HL-60 (cell line): ENCODE results near the gene HDAC1.

Source experiments
- DNase-seq, 2 experiments: peaks; one replicate each; pipeline ENCODE4 v3.0.0-alpha.2; 2010 to 2020; ENCODE audit warnings: low read depth in 1 of 2, low spot score in 1 of 2
- H3K27ac ChIP-seq: fragments of 250-450 bp; sonication (Bioruptor Pico); replicated peaks from 2 replicates; pipeline ENCODE4 v1.5.1; 2020; ENCODE audit warnings: mild to moderate bottlenecking, moderate library complexity
- H3K27me3 ChIP-seq: fragments of 250-450 bp; sonication (Bioruptor Pico); 2 replicates; pipeline ENCODE4 v1.5.1; 2021; ENCODE audit warnings: mild to moderate bottlenecking, moderate library complexity; ENCODE audit not compliant: insufficient read depth, poor library complexity, severe bottlenecking
- H3K4me3 ChIP-seq: replicated peaks from 2 replicates; pipeline ENCODE4 v1.5.1; 2011; ENCODE audit warnings: mild to moderate bottlenecking, control low read depth, low read length; ENCODE audit not compliant: insufficient read depth
- GABPA ChIP-seq: IDR thresholded peaks from 2 replicates; pipeline ENCODE4 v1.6.1; 2012; ENCODE audit warnings: low read depth
- POLR2AphosphoS5 ChIP-seq: IDR thresholded peaks from 2 replicates; pipeline ENCODE4 v1.6.1; 2012; ENCODE audit warnings: low read depth
- SPI1 ChIP-seq: IDR thresholded peaks from 2 replicates; pipeline ENCODE4 v1.6.1; 2012; ENCODE audit warnings: low read depth, mild to moderate bottlenecking, borderline replicate concordance
- TF ChIP-seq, protein P1 (sequence below): IDR thresholded peaks from one replicate; pipeline ENCODE4 v1.5.1; 2011; ENCODE audit warnings: low read length, control low read depth, inconsistent platforms; ENCODE audit not compliant: insufficient read depth
- TF ChIP-seq, protein P2 (sequence below): IDR thresholded peaks from 2 replicates; pipeline ENCODE4 v1.6.1; 2012; ENCODE audit warnings: low read depth; ENCODE audit not compliant: insufficient replicate concordance

Gene HDAC1

GRCh38 chr1:32263744-32264143, 28.1 kb upstream of the HDAC1 start:
- no peak overlapping the region for H3K27ac ChIP-seq
- no peaks in the 10 kb centered on the region for H3K27me3 ChIP-seq
- no peak overlapping the region for H3K4me3 ChIP-seq
- TF ChIP-seq, protein P1, sequence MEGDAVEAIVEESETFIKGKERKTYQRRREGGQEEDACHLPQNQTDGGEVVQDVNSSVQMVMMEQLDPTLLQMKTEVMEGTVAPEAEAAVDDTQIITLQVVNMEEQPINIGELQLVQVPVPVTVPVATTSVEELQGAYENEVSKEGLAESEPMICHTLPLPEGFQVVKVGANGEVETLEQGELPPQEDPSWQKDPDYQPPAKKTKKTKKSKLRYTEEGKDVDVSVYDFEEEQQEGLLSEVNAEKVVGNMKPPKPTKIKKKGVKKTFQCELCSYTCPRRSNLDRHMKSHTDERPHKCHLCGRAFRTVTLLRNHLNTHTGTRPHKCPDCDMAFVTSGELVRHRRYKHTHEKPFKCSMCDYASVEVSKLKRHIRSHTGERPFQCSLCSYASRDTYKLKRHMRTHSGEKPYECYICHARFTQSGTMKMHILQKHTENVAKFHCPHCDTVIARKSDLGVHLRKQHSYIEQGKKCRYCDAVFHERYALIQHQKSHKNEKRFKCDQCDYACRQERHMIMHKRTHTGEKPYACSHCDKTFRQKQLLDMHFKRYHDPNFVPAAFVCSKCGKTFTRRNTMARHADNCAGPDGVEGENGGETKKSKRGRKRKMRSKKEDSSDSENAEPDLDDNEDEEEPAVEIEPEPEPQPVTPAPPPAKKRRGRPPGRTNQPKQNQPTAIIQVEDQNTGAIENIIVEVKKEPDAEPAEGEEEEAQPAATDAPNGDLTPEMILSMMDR, result no peak
- TF ChIP-seq POLR2AphosphoS5, result no peak
- TF ChIP-seq SPI1, result no peak
- TF ChIP-seq GABPA, result no peak
- TF ChIP-seq, protein P2, sequence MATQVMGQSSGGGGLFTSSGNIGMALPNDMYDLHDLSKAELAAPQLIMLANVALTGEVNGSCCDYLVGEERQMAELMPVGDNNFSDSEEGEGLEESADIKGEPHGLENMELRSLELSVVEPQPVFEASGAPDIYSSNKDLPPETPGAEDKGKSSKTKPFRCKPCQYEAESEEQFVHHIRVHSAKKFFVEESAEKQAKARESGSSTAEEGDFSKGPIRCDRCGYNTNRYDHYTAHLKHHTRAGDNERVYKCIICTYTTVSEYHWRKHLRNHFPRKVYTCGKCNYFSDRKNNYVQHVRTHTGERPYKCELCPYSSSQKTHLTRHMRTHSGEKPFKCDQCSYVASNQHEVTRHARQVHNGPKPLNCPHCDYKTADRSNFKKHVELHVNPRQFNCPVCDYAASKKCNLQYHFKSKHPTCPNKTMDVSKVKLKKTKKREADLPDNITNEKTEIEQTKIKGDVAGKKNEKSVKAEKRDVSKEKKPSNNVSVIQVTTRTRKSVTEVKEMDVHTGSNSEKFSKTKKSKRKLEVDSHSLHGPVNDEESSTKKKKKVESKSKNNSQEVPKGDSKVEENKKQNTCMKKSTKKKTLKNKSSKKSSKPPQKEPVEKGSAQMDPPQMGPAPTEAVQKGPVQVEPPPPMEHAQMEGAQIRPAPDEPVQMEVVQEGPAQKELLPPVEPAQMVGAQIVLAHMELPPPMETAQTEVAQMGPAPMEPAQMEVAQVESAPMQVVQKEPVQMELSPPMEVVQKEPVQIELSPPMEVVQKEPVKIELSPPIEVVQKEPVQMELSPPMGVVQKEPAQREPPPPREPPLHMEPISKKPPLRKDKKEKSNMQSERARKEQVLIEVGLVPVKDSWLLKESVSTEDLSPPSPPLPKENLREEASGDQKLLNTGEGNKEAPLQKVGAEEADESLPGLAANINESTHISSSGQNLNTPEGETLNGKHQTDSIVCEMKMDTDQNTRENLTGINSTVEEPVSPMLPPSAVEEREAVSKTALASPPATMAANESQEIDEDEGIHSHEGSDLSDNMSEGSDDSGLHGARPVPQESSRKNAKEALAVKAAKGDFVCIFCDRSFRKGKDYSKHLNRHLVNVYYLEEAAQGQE, result no peak
- no peak for DNase-seq

- H3K27ac ChIP-seq, result no peak overlapping the region
- H3K4me3 ChIP-seq, result no peak overlapping the region
- TF ChIP-seq SPI1 (no peak), POLR2AphosphoS5 (no peak), GABPA (no peak)
- TF ChIP-seq, protein P1, result no peak
- TF ChIP-seq, protein P2, result no peak
- H3K27me3 ChIP-seq, result no peaks in the 10 kb centered on the region
- no peak for DNase-seq
These were observed 26.0 kb upstream of the HDAC1 start for GRCh38 chr1:32265846-32266245.

DNA sequence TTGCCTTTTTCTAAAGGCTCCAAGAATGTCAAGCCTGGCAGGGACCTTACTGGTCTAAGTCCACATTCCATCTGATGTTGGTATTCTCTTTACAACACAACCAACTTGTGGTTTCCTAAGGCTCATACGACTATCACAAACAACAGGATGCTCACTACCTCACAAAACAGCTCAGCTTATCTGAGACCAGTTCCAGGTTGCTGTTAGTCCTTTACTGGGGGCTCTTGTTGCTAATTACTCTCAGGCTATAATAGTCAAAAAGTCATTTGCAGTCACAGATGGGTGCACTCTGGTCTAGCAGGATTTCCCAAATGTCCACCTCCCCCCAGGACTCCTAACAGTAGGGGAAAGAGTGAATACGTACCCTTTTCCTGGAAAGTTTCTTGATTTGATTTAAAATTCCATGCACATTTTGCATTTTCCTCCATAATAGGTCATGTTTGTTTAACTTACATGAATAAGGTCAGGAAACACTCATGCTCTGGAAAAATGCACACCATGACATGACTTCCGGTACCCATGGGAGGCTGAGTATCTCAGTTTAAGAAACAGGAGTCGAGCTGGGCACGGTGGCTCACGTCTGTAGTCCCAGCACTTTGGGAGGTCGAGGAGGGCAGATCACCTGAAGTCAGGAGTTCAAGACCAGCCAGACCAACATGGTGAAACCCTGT, 24.8 kb upstream of the HDAC1 start:
- TF ChIP-seq SPI1, result no peak
- TF ChIP-seq, protein P2, result no peak
- no peak for TF ChIP-seq POLR2AphosphoS5
- TF ChIP-seq, protein P1, result no peak
- TF ChIP-seq GABPA, result no peak
- DNase-seq, result no peak
- Histone ChIP-seq H3K4me3 (no peak overlapping the region), H3K27ac (no peak overlapping the region), H3K27me3 (no peaks in the 10 kb centered on the region)
